WTC11 (cell line): ENCODE measurements around the gene CCL4. TPM values are rescaled to one million over a fixed set of nuclear protein-coding genes. Genes with fewer than 3 reads are reported as not detected.
"Not testable (repeated sequence)": the region's sequence is repeated elsewhere in the genome, so short reads cannot be mapped to it uniquely, and the experiment has no call there.

ENCODE experiments used
- ATAC-seq: fragments of 200-7000 bp; cut with Tn5 transposase; 2 replicates; pipeline ENCODE4 v1.10.0; 2021; ENCODE audit warnings: mild to moderate bottlenecking, moderate library complexity
- CTCF ChIA-PET: fragments of 300-600 bp; sonication (Branson Sonifier 250); formaldehyde crosslinking; loops from one replicate; lab custom pipeline; 2021; ENCODE audit warnings: antibody characterized with exemption; lab: Charles Lee
- POLR2A ChIA-PET: fragments of 350-600 bp; sonication (Branson Sonifier 250); formaldehyde crosslinking; loops from one replicate; lab custom pipeline; 2021; ENCODE audit warnings: antibody characterized with exemption; lab: Charles Lee
- DNase-seq: peaks from one replicate; pipeline ENCODE4 v3.0.0; 2021; ENCODE audit warnings: low spot score
- H3K27ac Mint-ChIP-seq: 2 replicates; pipeline ENCODE4 v1.8.0; 2021; ENCODE audit warnings: mixed read lengths
- H3K27me3 Mint-ChIP-seq: 2 replicates; pipeline ENCODE4 v1.8.0; 2021; ENCODE audit warnings: low read depth, mild to moderate bottlenecking, moderate library complexity, mixed read lengths
- H3K36me3 Mint-ChIP-seq: 2 replicates; pipeline ENCODE4 v1.8.0; 2021; ENCODE audit warnings: mixed read lengths
- H3K4me1 Mint-ChIP-seq: 2 replicates; pipeline ENCODE4 v1.8.0; 2022; ENCODE audit warnings: mixed read lengths
- H3K4me3 Mint-ChIP-seq: 2 replicates; pipeline ENCODE4 v1.8.0; 2021; ENCODE audit warnings: mild to moderate bottlenecking, moderate library complexity, mixed read lengths
- H3K9me3 Mint-ChIP-seq: 2 replicates; pipeline ENCODE4 v1.8.0; 2021; ENCODE audit warnings: mixed read lengths
- ATF1 ChIP-seq: sonication (generic); formaldehyde crosslinking; IDR thresholded peaks from 2 replicates; pipeline ENCODE4 v1.8.1; 2023; ENCODE audit warnings: mild to moderate bottlenecking, moderate library complexity, missing genetic modification reagents
- CBFB ChIP-seq: sonication (generic); formaldehyde crosslinking; IDR thresholded peaks from 2 replicates; pipeline ENCODE4 v1.8.1; 2022; ENCODE audit warnings: mild to moderate bottlenecking, low read depth, missing genetic modification reagents
- E2F5 ChIP-seq: sonication (generic); formaldehyde crosslinking; IDR thresholded peaks from 2 replicates; pipeline ENCODE4 v1.8.1; 2022; ENCODE audit warnings: mild to moderate bottlenecking, moderate library complexity, missing genetic modification reagents
- ESRRA ChIP-seq: sonication (generic); formaldehyde crosslinking; IDR thresholded peaks from 2 replicates; pipeline ENCODE4 v1.8.1; 2022; ENCODE audit warnings: mild to moderate bottlenecking, missing genetic modification reagents, borderline replicate concordance
- ETV6 ChIP-seq: sonication (generic); formaldehyde crosslinking; IDR thresholded peaks from 2 replicates; pipeline ENCODE4 v1.8.1; 2022; ENCODE audit warnings: mild to moderate bottlenecking, missing genetic modification reagents
- FOXK1 ChIP-seq: sonication (generic); formaldehyde crosslinking; IDR thresholded peaks from 2 replicates; pipeline ENCODE4 v1.8.0; 2022; ENCODE audit warnings: mild to moderate bottlenecking, moderate library complexity, missing genetic modification reagents
- GABPB1 ChIP-seq: sonication (generic); formaldehyde crosslinking; IDR thresholded peaks from 2 replicates; pipeline ENCODE4 v1.8.1; 2023; ENCODE audit warnings: mild to moderate bottlenecking, missing genetic modification reagents
- IRF2 ChIP-seq: sonication (generic); formaldehyde crosslinking; IDR thresholded peaks from 2 replicates; pipeline ENCODE4 v1.8.0; 2022; ENCODE audit warnings: low read depth, missing genetic modification reagents, borderline replicate concordance
- MAX ChIP-seq: sonication (generic); formaldehyde crosslinking; IDR thresholded peaks from 2 replicates; pipeline ENCODE4 v1.8.0; 2022; ENCODE audit warnings: mild to moderate bottlenecking, missing genetic modification reagents
- MYBL2 ChIP-seq: sonication (generic); formaldehyde crosslinking; IDR thresholded peaks from 2 replicates; pipeline ENCODE4 v1.8.1; 2023; ENCODE audit warnings: mild to moderate bottlenecking, moderate library complexity, missing genetic modification reagents
- NFYB ChIP-seq: sonication (generic); formaldehyde crosslinking; conservative IDR thresholded peaks from 2 replicates; pipeline ENCODE4 v1.8.0; 2022; ENCODE audit warnings: low read depth, missing genetic modification reagents
- NR3C1 ChIP-seq: sonication (generic); formaldehyde crosslinking; conservative IDR thresholded peaks from 2 replicates; pipeline ENCODE4 v1.8.1; 2023; ENCODE audit warnings: low read depth, mild to moderate bottlenecking, missing genetic modification reagents
- OVOL2 ChIP-seq: fragments of 250-450 bp; sonication (Bioruptor Pico); IDR thresholded peaks from 2 replicates; pipeline ENCODE4 v1.9.0; 2021; ENCODE audit warnings: mild to moderate bottlenecking, borderline replicate concordance
- PRRX2 ChIP-seq: fragments of 250-450 bp; sonication (Bioruptor Pico); IDR thresholded peaks from 2 replicates; pipeline ENCODE4 v1.8.0; 2021; ENCODE audit warnings: mild to moderate bottlenecking
- RORB ChIP-seq: fragments of 250-450 bp; sonication (Bioruptor Pico); IDR thresholded peaks from 2 replicates; pipeline ENCODE4 v1.9.0; 2021; ENCODE audit warnings: mild to moderate bottlenecking
- SP1 ChIP-seq: sonication (generic); formaldehyde crosslinking; conservative IDR thresholded peaks from 2 replicates; pipeline ENCODE4 v1.8.1; 2022; ENCODE audit warnings: missing genetic modification reagents
- TCF7 ChIP-seq: sonication (generic); formaldehyde crosslinking; IDR thresholded peaks from 2 replicates; pipeline ENCODE4 v1.8.0; 2022; ENCODE audit warnings: mild to moderate bottlenecking, low read depth, missing genetic modification reagents, moderate library complexity
- TEAD1 ChIP-seq: sonication (generic); formaldehyde crosslinking; IDR thresholded peaks from 2 replicates; pipeline ENCODE4 v1.8.0; 2022; ENCODE audit warnings: mild to moderate bottlenecking, missing genetic modification reagents
- TP53 ChIP-seq: sonication (generic); formaldehyde crosslinking; IDR thresholded peaks from 2 replicates; pipeline ENCODE4 v1.8.1; 2023; ENCODE audit warnings: mild to moderate bottlenecking, missing genetic modification reagents
- ZNF121 ChIP-seq: sonication (generic); formaldehyde crosslinking; IDR thresholded peaks from 2 replicates; pipeline ENCODE4 v1.8.0; 2023; ENCODE audit warnings: missing genetic modification reagents
- ZNF416 ChIP-seq: fragments of 250-450 bp; sonication (Bioruptor Pico); IDR thresholded peaks from 2 replicates; pipeline ENCODE4 v1.9.0; 2021; ENCODE audit warnings: mild to moderate bottlenecking, inconsistent platforms
- ZNF671 ChIP-seq: fragments of 250-450 bp; sonication (Bioruptor Pico); IDR thresholded peaks from 2 replicates; pipeline ENCODE4 v1.8.0; 2021; ENCODE audit warnings: mild to moderate bottlenecking
- total RNA-seq: library from RNA; stranded (reverse); gene quantifications from 3 replicates; pipeline ENCODE4 v1.2.3, GENCODE V29; 2021
- TF ChIP-seq, protein P1 (sequence below): sonication (generic); formaldehyde crosslinking; IDR thresholded peaks from 2 replicates; pipeline ENCODE4 v1.8.1; 2022; ENCODE audit warnings: missing genetic modification reagents, borderline replicate concordance
- TF ChIP-seq, protein P2 (sequence below): fragments of 200-600 bp; IDR thresholded peaks from 2 replicates; pipeline ENCODE4 v1.8.0; 2022; ENCODE audit warnings: antibody characterized with exemption
- TF ChIP-seq, protein P3 (sequence below): fragments of 250-450 bp; sonication (Bioruptor Pico); IDR thresholded peaks from 2 replicates; pipeline ENCODE4 v1.8.0; 2021; ENCODE audit warnings: mild to moderate bottlenecking
- TF ChIP-seq, protein P4 (sequence below): sonication (generic); formaldehyde crosslinking; IDR thresholded peaks from 2 replicates; pipeline ENCODE4 v1.8.1; 2022; ENCODE audit warnings: mild to moderate bottlenecking, missing genetic modification reagents, moderate library complexity, borderline replicate concordance

The CCL4 gene
- total RNA-seq, 1 experiment from 2014 or later: 0.48 TPM

GRCh38 chr17:36118477-36119353 is 15.1 kb downstream of the CCL4 start:
- CTCF ChIA-PET: interaction anchor here (0.6 to 3.0 kb wide), 7 partner anchors 9 to 310 kb away, joined by 3 to 12 read pairs (median 4); partner anchors contain the start of gene TAF15
- POLR2A ChIA-PET: no interaction called here
- TF ChIP-seq TCF7: no peak
- TF ChIP-seq ZNF416: no peak
- no peak for TF ChIP-seq ETV6
- no peak for TF ChIP-seq PRRX2 (CRISPR knock-in tag)
- TF ChIP-seq SP1 (CRISPR knock-in tag): no peak
- no peak for TF ChIP-seq ZNF121
- no peak for TF ChIP-seq E2F5 (CRISPR knock-in tag)
- TF ChIP-seq, protein P1, sequence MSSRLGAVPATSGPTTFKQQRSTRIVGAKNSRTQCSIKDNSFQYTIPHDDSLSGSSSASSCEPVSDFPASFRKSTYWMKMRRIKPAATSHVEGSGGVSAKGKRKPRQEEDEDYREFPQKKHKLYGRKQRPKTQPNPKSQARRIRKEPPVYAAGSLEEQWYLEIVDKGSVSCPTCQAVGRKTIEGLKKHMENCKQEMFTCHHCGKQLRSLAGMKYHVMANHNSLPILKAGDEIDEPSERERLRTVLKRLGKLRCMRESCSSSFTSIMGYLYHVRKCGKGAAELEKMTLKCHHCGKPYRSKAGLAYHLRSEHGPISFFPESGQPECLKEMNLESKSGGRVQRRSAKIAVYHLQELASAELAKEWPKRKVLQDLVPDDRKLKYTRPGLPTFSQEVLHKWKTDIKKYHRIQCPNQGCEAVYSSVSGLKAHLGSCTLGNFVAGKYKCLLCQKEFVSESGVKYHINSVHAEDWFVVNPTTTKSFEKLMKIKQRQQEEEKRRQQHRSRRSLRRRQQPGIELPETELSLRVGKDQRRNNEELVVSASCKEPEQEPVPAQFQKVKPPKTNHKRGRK (CRISPR knock-in tag): no peak
- TF ChIP-seq IRF2 (CRISPR knock-in tag): no peak
- TF ChIP-seq, protein P2, sequence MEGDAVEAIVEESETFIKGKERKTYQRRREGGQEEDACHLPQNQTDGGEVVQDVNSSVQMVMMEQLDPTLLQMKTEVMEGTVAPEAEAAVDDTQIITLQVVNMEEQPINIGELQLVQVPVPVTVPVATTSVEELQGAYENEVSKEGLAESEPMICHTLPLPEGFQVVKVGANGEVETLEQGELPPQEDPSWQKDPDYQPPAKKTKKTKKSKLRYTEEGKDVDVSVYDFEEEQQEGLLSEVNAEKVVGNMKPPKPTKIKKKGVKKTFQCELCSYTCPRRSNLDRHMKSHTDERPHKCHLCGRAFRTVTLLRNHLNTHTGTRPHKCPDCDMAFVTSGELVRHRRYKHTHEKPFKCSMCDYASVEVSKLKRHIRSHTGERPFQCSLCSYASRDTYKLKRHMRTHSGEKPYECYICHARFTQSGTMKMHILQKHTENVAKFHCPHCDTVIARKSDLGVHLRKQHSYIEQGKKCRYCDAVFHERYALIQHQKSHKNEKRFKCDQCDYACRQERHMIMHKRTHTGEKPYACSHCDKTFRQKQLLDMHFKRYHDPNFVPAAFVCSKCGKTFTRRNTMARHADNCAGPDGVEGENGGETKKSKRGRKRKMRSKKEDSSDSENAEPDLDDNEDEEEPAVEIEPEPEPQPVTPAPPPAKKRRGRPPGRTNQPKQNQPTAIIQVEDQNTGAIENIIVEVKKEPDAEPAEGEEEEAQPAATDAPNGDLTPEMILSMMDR: no peak
- TF ChIP-seq, protein P3, sequence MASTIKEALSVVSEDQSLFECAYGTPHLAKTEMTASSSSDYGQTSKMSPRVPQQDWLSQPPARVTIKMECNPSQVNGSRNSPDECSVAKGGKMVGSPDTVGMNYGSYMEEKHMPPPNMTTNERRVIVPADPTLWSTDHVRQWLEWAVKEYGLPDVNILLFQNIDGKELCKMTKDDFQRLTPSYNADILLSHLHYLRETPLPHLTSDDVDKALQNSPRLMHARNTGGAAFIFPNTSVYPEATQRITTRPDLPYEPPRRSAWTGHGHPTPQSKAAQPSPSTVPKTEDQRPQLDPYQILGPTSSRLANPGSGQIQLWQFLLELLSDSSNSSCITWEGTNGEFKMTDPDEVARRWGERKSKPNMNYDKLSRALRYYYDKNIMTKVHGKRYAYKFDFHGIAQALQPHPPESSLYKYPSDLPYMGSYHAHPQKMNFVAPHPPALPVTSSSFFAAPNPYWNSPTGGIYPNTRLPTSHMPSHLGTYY (CRISPR knock-in tag): no peak
- TF ChIP-seq CBFB (CRISPR knock-in tag): no peak
- no peak for TF ChIP-seq ESRRA (CRISPR knock-in tag)
- no peak for TF ChIP-seq RORB (CRISPR knock-in tag)
- no peak for TF ChIP-seq OVOL2 (CRISPR knock-in tag)
- ATAC-seq: no peak
- Mint-ChIP-seq H3K4me1 (peaks cover 16% of the 10 kb centered on the region), H3K27ac (no peak overlapping the region), H3K36me3 (peaks cover 9% of the 10 kb centered on the region), H3K27me3 (peaks cover 27% of the 10 kb centered on the region), H3K4me3 (no peak overlapping the region), H3K9me3 (peaks cover 24% of the 10 kb centered on the region)
- DNase-seq: no peak

DNA sequence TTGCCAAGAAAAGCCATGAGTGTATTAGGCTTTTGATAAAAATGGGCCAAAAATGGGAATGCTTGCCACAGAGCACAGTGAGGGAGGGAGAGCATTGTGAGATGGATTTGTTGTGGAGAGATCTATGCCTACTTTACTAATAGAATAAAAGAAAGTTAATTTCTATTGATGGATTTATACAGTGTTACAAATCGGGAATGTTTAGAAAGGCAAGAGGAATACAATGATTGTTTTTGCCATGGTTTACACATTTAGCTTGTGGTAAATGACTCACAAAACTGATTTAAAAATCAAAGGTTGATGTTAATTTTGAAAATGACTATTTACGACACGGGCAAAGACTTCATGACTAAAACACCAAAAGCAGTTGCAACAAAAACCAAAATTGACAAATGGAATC is 16.6 kb downstream of the CCL4 start:
- Mint-ChIP-seq H3K27ac (no peak overlapping the region), H3K9me3 (peaks cover 21% of the 10 kb centered on the region), H3K4me3 (no peak overlapping the region), H3K27me3 (peaks cover 30% of the 10 kb centered on the region), H3K36me3 (peaks cover 13% of the 10 kb centered on the region), H3K4me1 (peaks cover 23% of the 10 kb centered on the region)
- ATAC-seq (no peak), DNase-seq (no peak)
- ChIA-PET CTCF (interaction anchor here (2.1 to 3.0 kb wide), 2 partner anchors 48 to 151 kb away, joined by 7 to 12 read pairs; no protein-coding TSS in a partner anchor), POLR2A (no interaction called here)
- TF ChIP-seq GABPB1 (CRISPR knock-in tag) (no peak), MAX (CRISPR knock-in tag) (no peak), NFYB (CRISPR knock-in tag) (no peak), E2F5 (CRISPR knock-in tag) (no peak), FOXK1 (CRISPR knock-in tag) (no peak), RORB (CRISPR knock-in tag) (no peak), ZNF671 (CRISPR knock-in tag) (no peak), MYBL2 (no peak), NR3C1 (no peak), TP53 (CRISPR knock-in tag) (no peak), TEAD1 (CRISPR knock-in tag) (no peak), ATF1 (CRISPR knock-in tag) (no peak)
- TF ChIP-seq, protein P4, sequence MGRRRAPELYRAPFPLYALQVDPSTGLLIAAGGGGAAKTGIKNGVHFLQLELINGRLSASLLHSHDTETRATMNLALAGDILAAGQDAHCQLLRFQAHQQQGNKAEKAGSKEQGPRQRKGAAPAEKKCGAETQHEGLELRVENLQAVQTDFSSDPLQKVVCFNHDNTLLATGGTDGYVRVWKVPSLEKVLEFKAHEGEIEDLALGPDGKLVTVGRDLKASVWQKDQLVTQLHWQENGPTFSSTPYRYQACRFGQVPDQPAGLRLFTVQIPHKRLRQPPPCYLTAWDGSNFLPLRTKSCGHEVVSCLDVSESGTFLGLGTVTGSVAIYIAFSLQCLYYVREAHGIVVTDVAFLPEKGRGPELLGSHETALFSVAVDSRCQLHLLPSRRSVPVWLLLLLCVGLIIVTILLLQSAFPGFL (CRISPR knock-in tag): no peak

DNA sequence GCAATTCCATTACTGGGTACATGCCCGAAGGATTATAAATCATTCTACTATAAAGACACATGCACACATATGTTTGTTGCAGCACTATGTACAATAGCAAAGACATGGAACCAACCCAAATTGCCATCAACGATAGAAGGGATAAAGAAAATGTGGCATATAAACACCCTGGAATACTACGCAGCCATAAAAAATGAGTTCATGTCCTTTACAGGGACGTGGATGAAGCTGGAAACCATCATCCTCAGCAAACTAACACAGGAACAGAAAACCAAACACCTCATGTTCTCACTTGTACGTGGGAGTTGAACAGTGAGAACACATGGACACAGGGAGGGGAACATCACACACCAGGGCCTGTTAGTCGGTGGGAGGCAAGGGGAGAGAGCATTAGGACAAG is 17.5 kb downstream of the CCL4 start:
- H3K4me3 Mint-ChIP-seq, ATAC-seq, DNase-seq, POLR2A ChIA-PET, CTCF ChIA-PET, H3K27ac Mint-ChIP-seq: not testable (repeated sequence)
- Mint-ChIP-seq H3K9me3 (peaks cover 29% of the 10 kb centered on the region), H3K27me3 (peaks cover 34% of the 10 kb centered on the region), H3K4me1 (peaks cover 26% of the 10 kb centered on the region), H3K36me3 (peaks cover 21% of the 10 kb centered on the region)
